ENCODE data around the gene UBE2D3.
"Not testable (repeated sequence)": the region's sequence is repeated elsewhere in the genome, so short reads cannot be mapped to it uniquely, and the experiment has no call there.

The UBE2D3 gene

DNA sequence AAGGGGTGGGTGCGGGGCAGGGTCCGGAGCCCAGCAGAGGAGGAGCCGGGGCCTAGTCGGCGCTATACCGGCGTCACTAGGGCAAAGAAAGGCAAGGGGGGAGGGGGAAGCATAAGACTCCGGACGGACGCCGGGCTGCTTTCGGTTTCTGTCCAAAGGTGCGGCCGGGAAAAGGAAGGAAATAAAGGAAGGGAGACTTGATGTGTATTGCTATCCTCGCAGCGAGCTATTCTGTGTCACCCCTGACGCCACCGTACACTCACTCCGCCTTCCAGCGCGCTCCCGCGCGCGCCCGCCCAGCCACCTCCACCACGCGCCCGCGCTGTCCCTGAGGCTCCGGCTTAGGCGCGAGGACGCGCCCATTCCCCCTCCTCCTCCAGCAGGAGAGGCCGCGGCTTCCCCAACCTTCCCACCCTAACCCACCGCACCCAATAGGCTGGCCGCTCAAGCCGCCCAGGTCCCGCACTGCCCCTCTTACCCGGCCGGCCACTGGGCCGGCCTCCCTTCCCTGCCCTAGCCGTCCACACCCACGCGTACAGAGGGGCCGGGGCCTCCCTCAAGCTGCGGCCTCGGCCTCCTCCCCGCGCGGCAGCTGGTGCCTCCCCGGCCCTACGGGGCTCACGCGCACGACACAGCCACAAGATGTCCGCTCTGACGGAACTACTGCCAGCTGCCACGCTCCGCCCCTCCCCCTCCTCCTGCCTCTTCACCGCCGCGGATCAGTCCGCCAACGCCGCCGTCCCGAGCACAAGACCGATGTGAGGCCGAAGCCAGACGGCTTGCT is at the start of gene UBE2D3:
UBE2D3 (minus strand) TSS at position 662 of the 784 bp plus-strand sequence. CDS start 1,043 bp downstream, outside the sequence.
- peak; percentile 92 for DNase-seq

DNA sequence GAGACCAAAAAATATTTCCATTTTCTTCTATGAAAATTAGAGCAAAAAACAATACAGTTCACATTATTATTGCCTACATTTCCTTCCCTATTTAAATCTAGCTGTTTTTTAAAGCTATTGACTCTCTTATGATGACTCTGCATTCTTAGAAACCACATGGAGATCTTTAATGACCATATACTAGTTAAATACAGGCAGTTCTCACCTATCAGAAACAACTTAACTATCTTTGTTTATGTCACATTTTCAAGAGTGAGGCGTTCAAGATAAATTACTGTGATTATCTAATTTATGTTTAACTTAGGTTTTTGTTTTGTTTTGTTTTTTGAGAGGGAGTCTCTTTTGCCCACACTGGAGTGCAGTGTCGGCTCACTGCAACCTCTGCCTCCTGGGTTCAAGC is 44.4 kb upstream of the UBE2D3 start:
- DNase-seq = no peak

DNA sequence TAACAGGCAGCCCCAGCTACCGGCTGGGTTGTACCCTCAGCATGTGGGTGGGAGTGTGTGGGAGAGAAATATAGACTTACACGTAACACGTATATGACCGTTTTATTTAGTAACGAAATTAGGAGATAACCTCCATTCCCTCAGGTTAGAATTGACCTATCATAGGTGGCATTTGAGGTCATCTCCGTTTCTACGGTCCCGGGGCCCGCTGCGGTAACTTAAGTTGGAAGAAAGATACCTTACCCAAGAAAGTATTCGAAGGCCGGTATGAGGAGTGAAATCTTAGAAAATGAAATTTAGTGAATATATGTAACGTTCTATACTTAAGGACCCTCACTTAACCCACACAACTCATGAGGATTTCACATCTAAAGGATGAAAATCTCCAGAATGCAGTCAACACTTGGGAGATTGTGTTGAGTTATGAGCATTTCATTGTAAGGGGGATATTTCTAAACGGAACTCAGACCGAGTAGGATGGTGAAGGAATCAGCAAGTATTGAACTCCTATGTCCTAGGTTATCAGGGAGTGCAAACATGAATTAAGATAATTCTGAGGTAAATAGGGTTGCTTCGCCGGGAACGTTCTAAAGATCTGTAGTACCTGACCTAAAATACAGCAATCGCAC is 42.3 kb upstream of the UBE2D3 start:
- DNase-seq = peak; percentile 31

DNA sequence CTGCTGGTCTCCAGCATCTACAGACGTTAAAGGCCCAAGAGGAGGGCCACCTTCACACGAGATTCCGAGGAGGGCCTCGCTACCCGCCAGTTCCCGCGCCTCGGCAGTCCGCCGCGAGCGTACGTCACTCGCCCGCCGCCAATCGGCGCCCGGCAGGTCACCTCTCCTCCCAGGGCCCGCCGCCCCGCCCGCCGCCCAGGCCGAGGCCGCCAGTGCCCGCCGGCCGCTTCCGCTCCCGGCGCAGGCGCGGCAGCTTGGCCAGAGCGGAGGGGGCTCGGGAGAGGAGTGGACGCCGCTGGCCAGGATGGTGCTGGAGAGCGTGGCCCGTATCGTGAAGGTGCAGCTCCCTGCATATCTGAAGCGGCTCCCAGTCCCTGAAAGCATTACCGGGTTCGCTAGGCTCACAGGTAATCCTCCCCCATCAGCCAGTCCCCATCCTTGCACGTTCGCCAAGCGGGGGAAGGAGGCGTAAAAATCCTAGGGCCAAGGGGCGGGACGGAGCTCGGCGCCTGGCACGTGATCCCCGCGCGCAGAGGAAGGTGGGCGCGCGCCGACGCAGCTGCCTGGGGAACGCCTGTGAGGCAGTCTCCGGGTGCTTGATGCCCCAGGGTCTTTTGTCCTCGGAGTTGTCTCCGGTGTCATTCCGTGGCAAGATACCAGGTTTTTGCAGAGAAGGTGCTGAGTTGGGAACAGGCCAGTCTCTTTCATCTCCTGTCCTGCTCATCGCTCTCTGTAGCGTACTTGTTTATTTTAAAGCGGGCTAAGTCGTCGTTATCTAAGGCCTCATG is 41.6 kb upstream of the UBE2D3 start, which contains the start of gene CISD2:
CISD2 (plus strand) TSS at position 212 of the 788 bp plus-strand sequence; CDS start at position 305, 93 bp downstream.
- DNase-seq = peak; percentile 86

DNA sequence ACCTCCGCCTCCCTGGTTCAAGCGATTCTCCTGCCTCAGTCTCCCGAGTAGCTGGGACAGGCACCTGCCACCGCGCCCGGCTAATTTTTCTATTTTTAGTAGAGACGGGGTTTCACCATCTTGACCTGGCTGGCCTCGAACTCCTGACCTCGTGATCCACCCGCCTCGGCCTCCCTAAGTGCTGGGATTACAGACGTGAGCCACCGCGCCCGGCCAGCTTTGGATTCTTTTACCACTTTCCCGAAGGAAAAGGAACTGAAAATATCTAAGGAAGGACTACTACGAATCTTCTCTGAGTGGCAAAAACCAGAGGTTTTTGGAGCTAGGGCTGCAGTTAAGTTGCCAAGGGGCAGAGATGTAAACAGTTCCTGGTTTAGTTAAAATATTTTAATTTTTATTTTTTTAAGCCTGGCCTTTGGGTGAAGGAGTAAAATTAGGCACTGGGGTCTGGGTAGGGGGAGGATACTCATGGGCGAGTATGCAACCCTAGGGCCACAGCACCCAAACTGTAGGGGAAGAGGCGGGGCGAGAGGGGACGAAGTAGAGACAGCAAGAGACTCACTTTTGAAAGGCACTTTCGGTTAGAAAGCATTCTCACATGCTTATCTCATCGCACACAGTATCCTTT is 40.9 kb upstream of the UBE2D3 start:
- no peak for DNase-seq

DNA sequence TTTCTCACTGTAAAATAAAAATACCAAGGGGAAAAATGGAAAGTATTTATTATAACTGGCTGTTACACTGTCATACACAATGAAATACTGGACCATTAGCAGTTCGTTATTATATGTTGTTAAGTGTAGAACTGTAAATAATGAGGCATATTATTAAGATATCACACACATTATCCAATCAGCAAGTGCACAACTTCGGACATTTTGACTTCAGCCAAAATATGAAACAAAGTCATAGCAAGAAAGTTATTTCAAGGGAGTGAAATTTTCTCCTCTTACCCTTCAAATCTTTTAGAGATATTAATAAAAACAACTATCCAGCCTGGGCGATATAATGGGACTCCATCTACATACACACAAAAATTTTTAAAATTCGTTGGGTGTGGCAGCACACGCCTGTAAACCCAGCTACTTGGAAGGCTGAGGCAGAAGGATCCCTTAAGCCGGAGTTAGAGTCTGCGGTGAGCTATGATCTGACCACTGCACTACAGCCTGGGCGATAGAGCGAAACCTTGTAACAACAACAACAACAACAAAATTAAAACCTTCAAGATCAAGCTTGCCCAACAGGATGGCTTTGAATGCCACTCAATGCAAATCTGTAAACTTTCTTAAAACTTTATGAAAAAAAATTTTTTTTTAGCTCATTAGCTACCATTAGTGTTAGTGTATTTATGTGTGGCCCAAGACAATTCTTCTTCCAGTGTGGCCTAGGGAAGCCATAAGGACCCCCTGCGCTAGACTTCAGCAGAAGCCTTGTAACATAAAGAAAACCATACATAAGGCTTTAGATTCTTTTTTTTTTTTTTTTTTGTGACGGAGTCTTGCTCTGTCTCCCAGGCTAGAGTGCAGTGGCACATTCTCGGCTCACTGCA is 40.2 kb upstream of the UBE2D3 start:
- DNase-seq = no peak

DNA sequence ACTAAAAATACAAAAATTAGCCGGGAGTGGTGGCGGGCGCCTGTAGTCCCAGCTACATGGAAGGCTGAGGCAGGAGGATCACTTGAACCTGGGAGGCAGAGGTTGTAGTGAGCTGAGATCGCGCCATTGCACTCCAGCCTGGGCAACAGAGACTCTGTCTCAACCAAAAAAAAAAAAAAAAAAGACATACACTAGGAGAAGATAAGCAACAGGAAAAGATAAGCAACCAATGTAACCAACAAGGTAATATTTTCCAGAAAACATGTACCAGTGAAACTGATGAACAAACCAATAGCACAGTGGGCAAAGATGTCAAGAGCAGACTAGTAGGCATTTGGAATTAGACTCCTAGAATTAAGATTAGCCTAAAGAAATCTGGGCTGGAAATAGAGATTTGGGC is 38.0 kb upstream of the UBE2D3 start:
- DNase-seq = not testable (repeated sequence)

DNA sequence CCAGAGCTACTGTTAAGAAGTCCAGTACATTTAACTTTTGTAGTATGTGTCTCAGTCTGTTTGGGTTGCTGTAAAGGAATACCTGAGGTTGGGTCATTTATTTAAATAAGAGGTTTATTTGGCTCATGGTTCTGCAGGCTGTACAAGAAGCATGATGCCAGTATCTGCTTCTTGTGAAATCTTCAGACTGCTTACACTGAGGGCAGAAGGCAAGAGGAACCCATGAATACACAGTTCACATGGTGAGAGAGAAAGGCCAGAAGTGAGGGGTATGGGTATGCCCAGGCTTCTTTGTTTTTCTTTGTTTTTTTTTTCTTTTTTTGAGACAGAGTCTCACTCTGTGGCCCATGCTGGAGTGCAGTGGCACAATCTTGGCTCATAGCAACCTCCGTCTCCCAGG is 35.4 kb upstream of the UBE2D3 start:
- DNase-seq = no peak

DNA sequence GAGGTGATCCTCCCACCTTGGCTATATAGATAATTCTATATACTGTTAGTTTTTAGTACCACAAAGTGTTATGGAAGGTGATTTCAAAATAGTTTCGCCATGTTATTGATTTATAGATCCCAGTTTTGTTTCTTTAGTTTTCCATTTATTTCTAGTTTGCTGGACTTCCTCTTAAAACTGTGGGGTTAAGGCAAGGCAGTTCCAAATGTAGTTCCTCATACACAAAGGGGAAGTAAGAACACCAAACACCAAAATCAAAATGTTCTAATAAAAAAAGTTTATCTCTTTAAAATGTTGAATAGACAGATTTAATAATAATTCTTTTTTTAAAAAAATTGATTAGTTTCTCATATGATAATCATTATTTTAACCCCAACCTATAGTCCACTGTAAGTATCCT is 34.7 kb upstream of the UBE2D3 start:
- no peak for DNase-seq

DNA sequence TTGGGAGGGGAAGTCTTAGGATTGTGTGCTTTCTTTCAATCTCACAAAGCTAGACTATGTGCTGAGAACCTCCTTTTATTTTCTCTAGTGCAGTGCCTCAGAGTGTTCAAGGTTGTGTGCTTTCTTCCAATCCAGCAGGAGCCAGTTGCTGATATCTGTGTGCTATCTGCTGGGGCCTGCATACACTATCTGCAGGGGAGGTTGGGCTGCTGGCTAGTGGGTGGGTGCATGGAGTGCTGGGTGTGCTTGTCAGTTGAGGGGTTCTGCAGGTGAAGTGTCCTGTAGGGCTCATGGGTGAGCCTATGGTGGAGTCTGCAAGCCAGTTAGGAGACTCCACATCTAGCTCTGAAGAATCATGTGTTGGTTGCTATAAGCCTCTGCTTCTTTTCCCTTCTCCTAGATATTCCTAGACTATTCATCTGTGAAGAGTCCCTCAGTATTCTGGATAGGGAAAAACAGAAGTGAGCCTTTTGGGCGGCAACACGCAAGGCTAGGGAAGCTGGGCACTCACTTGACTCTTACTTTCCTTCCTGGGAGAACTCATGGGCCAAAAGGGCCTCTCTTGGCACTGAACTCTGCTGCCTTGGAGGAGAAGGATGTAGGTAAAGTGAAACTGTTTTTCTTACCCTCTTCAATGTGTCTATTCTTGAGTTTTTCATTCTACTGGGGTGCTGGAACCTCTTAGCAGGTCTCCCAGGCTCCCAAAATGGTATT is 33.4 kb upstream of the UBE2D3 start:
- DNase-seq = no peak

DNA sequence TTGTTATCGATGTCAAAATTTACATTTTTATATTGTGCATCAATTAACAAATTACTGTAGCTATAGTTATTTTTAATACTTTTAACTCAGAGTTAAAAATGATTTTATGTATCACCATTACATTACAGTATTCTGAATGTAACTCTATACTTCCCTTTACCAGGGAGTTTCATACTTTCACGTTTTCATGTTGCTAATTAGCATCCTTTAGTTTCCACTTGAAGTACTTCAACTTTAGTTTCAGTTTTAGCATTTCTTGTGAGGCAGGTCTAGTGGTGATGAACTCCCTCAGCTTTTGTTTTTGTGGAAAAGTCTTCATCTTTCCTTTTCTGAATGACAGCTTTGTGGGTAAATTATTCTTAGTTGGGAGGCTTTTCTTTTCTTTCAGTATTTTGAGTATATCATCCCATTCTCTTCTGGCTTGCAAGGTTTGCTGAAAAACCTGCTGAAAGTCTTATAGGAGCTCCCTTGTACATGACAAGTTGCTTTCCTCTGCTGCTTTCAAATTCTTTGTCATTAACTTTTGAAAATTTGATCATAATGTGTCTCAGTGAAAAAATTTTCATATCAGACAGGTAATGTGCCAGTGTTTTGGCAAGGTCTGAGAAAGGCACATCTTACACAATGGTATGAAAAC is 31.6 kb upstream of the UBE2D3 start:
- no peak for DNase-seq

DNA sequence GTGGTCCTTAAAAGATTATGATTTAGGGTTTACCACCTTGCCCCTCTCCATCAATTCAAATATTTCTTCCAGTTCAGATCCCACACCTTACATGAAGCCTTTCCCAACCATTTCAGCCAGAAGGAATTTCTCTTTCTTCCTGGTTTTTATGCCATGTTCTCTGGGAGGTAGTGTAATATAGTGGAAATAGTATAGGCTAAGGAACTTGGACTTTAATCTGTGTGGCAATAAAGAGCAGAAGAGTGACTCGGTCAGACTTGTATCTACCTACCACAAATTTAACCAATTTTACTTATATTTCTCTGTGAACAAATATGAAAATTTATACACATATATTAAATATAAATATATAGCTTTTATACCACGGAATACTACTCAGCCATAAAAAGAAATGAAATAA is 23.0 kb upstream of the UBE2D3 start:
- no peak for DNase-seq

DNA sequence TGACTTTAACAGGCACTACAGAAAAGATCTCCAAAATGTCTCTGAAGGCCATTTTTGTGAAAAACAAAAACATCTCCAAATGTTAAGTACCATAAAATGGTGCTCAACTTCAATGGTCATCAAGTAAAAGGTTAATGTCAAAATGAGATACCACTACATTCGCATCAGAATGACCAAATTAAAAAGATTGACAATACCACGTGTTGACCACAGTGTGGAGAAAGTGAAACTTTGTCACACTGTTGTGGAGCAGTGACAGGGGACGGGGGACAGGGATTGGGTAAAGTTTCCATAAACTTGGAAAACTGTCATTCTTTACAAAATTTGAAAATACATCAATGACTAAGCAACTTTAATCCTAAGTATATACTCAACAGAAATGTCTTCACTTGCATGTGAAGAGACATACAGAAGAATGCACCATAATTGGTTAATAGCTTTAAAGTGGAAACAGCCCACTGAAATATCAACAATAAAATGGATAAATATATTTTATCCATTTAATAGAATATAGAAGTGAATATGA is 22.3 kb upstream of the UBE2D3 start:
- no peak for DNase-seq

DNA sequence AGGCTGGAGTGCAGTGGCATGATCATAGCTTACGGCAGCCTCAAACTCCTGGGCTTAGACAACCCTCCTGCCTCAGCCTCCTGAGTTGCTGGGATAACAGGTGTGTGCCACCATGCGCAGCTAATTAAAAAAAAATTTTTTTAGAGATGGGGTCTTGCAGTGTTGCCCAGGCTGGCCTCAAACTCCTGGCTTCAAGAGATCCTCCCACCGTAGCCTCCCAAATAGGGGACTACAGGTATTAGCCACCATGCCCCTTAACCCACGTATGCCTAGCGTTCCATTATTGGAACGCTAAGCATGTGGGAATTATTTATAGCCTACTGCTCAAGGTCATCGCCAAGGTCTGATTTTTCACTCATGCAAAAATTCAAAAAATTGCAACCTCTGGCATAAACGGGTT is 20.3 kb upstream of the UBE2D3 start:
- DNase-seq = no peak

DNA sequence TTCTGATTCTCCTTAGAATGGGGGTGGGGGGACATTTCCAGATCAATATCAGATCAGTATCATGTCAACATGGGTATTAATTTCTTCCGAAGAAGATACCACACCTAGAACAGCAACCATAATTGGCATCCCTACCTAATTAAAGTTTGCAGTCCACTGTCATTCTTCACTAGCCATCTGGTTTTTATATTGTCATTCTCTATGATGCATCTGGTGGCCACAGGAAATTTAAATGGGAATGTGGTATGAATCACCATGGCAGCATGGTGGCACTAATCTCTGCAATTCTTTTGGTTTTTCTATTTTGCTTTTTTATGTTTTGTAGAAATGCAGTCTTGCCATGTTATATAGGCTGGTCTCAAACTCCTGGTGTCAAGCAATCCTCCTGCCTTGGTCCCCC is 16.6 kb upstream of the UBE2D3 start:
- DNase-seq = no peak

DNA sequence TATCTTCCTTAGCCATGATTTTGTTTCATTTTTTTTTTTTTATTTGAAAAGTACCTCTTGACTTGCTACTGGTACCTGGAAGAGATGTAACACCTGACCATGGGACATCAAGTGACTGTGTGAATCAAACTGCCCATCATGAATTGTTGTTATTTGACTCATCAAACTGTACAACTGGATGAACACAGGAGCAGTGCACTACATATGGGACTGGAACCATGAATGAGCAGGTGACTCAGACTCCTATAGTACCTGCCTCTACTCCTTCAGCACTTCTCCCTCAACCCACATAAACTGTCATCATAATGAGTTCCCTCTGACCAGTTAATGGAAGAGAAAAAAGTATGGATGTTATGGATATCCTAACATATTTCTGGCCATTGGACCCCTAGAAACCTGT is 15.9 kb upstream of the UBE2D3 start:
- no peak for DNase-seq

DNA sequence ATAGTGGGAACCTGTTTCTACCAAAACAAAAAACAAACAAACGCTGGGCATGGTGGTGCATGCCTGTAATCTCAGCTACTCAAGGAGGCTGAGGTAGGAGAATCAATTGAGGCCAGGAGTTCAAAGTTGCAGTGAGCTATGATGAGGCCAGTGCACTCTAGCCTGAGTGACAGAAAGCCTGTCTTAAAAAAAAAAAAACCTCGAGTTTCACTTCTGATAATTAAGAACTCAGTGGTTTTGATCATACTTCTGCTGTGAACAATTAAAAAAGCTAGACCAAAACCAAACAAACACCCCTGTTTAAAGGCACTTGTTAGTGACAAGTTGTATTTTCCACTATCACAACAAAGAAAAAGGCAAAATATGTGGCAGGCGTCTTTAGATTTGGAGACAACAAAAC is 15.0 kb upstream of the UBE2D3 start:
- DNase-seq = no peak

DNA sequence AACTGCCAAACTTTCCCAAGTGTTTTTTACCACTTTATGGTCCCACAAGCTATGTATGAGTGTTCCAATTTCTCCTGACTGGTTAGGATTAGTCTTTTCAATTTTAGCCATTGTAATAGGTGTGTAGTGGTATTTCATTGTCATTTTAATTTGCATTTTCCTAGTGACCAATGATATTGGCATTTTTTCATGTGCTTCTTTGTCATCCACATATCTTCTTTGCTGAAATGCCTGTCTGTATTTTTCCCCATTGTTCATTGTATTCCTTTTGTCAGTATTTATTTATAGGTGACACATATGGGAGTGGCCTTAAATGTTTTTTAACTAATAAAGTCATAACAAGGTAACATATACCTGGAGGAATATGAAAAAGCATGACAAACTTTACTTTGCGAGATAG is 9.2 kb upstream of the UBE2D3 start:
- no peak for DNase-seq

DNA sequence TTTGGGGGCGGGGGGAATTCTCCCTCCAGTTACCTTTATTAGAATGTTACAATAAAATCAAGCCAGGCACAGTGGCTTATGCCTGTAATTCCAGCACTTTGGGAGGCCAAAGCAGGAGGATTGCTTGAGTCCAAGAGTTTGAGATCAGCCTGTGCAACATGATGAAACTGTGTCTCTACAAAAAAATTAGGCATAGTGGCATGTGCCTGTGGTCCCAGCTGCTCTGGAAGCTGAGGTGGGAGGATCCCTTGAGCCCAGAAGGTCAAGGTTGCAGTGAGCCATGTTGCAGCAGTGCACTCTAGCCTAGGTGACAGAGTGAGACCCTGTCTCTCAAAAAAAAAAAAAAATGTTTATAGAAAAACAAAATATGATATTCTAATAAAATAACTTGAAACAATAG is 5.3 kb upstream of the UBE2D3 start:
- no peak for DNase-seq

DNA sequence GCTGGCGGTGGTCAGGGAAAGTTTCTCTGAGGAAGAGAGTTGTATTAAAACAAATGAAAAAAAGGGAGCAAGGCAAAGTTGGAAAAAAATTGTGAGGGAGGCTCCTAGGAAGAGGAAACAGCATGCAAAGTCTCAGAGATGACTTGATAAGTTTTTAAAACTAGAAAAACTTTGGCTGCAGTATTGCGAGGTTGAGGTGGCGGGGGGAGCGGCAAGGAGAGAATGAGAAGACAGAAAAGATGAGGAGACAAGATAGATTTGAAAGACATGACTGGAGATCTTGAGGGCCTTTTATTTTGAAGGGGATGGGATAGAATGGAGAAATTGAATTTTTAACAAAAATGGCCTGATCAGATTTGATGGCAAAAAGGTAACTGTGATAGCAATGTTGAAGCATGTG is 4.8 kb upstream of the UBE2D3 start:
- no peak for DNase-seq

DNA sequence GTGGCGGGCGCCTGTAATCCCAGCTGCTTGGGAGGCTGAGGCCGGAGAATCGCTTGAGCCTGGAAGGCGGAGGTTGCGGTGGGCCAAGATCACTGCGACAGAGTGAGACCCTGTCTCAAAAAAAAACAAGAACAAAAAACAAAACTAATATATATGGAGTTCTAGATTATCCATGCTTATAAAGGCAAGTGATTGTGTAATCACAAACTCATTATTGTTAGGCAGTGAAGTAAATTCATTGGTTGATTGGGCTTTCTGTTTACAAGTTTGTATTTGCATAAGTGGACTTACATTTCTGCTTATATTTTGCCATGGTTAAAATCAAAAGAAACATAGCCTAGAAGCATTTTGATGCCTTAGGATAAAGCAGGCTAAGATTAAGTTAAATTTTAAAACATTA is 2.5 kb upstream of the UBE2D3 start:
- DNase-seq = no peak
